AG04450 (cell line): ENCODE measurements around the gene LRRC2. TPM values are rescaled to one million over a fixed set of nuclear protein-coding genes. Genes with fewer than 3 reads are reported as not detected.
"Not testable (repeated sequence)": the region's sequence is repeated elsewhere in the genome, so short reads cannot be mapped to it uniquely, and the experiment has no call there.

ENCODE experiments used
- CTCF ChIA-PET: fragments of 300-600, 350-600 bp; formaldehyde crosslinking; extraction: SDS; loops from one replicate; lab custom pipeline; 2022; ENCODE audit warnings: antibody characterized with exemption, inconsistent platforms; lab: Charles Lee
- POLR2A ChIA-PET: fragments of 350-600 bp; formaldehyde crosslinking; extraction: SDS; loops from one replicate; lab custom pipeline; 2021; ENCODE audit warnings: antibody characterized with exemption, inconsistent platforms; lab: Yijun Ruan, JAX
- DNase-seq: peaks from one replicate; pipeline ENCODE4 v3.0.0-alpha.2; 2011; ENCODE audit warnings: low read depth, low spot score
- H3K27ac ChIP-seq: one replicate; pipeline ENCODE4 v1.5.1; 2012; ENCODE audit warnings: low read depth, low read length, control low read depth
- H3K27me3 ChIP-seq: one replicate; pipeline ENCODE4 v1.6.0; 2012; ENCODE audit warnings: low read length; ENCODE audit not compliant: control insufficient read depth, insufficient read depth
- H3K4me3 ChIP-seq: 2 replicates; pipeline ENCODE4 v1.5.1; 2011; ENCODE audit warnings: mild to moderate bottlenecking, low read depth, low read length, control low read depth
- H3K9me3 ChIP-seq: 2 replicates; pipeline ENCODE4 v1.5.1; 2012; ENCODE audit warnings: low read length; ENCODE audit not compliant: control insufficient read depth, insufficient read depth
- polyA plus RNA-seq: library from polyadenylated mRNA; depleted of rRNA; stranded (reverse); fragments of >200 nt; gene quantifications from 2 replicates; pipeline ENCODE4 v1.2.3, GENCODE V29; 2011
- TF ChIP-seq, protein P1 (sequence below): IDR thresholded peaks from 2 replicates; pipeline ENCODE4 v1.5.1; 2011; ENCODE audit warnings: low read depth, low read length, control low read depth, inconsistent platforms

Gene LRRC2
- polyA plus RNA-seq, 1 experiment = 4.2 TPM

DNA sequence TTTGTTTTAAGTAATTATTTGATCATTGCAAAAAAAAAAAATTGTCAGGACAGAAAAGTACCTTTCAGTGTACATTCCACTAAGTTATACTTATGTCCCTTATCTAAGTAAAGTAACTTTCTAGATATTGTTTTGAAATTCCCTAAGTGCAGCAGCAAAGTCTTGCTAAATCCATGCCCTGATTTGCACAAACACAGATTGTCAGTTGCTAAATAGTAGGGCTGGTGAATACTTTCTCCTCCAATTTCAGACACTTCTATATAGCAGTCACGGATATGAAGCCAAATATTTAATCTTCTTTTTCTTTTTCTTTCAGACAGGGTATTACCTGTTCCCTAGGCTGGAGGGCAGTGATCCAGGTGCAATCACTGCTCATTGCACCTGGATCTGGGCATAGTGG lies 12.9 kb downstream of the LRRC2 start:
- POLR2A ChIA-PET = no interaction called here
- no peak overlapping the region for H3K27ac ChIP-seq
- TF ChIP-seq, protein P1, sequence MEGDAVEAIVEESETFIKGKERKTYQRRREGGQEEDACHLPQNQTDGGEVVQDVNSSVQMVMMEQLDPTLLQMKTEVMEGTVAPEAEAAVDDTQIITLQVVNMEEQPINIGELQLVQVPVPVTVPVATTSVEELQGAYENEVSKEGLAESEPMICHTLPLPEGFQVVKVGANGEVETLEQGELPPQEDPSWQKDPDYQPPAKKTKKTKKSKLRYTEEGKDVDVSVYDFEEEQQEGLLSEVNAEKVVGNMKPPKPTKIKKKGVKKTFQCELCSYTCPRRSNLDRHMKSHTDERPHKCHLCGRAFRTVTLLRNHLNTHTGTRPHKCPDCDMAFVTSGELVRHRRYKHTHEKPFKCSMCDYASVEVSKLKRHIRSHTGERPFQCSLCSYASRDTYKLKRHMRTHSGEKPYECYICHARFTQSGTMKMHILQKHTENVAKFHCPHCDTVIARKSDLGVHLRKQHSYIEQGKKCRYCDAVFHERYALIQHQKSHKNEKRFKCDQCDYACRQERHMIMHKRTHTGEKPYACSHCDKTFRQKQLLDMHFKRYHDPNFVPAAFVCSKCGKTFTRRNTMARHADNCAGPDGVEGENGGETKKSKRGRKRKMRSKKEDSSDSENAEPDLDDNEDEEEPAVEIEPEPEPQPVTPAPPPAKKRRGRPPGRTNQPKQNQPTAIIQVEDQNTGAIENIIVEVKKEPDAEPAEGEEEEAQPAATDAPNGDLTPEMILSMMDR = no peak
- H3K9me3 ChIP-seq = peaks cover 3% of the 10 kb centered on the region; the same call in 1 of the 2 replicates
- H3K27me3 ChIP-seq = no peaks in the 10 kb centered on the region
- no peak overlapping the region for H3K4me3 ChIP-seq
- CTCF ChIA-PET = interaction anchor here (1.6 kb wide), 1 partner anchor 64 kb away, joined by 5 read pairs; no protein-coding TSS in a partner anchor
- no peak for DNase-seq

DNA sequence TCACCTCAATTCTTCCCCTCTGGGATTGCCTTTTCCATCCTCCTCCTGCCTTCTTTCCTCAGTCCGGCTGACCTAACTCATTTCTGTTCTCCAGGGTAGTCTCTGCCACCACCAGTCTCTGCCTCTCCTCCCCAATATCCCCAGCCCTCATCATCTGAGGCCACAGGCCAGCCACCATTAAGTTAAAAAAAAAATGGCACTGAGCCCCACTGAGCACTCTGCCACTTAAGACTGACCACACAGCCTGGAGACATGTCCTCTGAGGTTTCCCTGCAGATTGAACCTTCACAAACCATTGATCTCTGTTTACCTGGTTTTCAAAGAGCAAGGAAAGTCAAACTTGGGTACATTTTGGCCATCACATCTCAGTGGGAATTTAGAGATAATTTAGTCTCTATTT lies 13.6 kb downstream of the LRRC2 start:
- Histone ChIP-seq H3K27me3 (no peaks in the 10 kb centered on the region), H3K9me3 (peaks cover 3% of the 10 kb centered on the region; the same call in 1 of the 2 replicates), H3K4me3 (no peak overlapping the region), H3K27ac (no peak overlapping the region)
- POLR2A ChIA-PET = no interaction called here
- TF ChIP-seq, protein P1 = no peak
- CTCF ChIA-PET = interaction anchor here (1.6 kb wide), 1 partner anchor 64 kb away, joined by 5 read pairs; no protein-coding TSS in a partner anchor
- no peak for DNase-seq

DNA sequence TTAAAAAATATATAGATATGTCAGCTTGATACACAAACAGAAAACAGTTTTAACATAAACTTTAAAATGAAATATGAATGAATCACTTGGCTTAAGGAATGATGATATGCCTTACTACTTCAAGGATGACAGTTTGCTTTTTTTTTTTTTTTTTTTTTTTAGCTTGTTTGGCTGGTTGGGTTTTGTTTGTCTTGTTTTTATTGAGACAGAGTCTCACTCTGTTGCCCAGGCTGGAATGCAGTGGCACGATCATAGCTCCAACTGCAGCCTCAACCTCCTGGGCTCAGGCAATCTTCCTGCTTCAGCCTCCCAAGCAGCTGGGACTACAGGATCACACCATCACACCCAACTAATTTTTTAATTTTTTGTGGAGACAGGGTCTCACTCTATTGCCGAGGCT lies 14.5 kb downstream of the LRRC2 start:
- ChIA-PET POLR2A (no interaction called here), CTCF (interaction anchor here (0.7 to 1.1 kb wide), 3 partner anchors 48 to 78 kb away, joined by 3 to 7 read pairs (median 4); no protein-coding TSS in a partner anchor)
- H3K27ac ChIP-seq = no peak overlapping the region
- H3K4me3 ChIP-seq = no peak overlapping the region
- H3K27me3 ChIP-seq = peaks cover 2% of the 10 kb centered on the region
- no peak for DNase-seq
- peaks cover 3% of the 10 kb centered on the region; the same call in 1 of the 2 replicates for H3K9me3 ChIP-seq
- TF ChIP-seq, protein P1 = no peak

DNA sequence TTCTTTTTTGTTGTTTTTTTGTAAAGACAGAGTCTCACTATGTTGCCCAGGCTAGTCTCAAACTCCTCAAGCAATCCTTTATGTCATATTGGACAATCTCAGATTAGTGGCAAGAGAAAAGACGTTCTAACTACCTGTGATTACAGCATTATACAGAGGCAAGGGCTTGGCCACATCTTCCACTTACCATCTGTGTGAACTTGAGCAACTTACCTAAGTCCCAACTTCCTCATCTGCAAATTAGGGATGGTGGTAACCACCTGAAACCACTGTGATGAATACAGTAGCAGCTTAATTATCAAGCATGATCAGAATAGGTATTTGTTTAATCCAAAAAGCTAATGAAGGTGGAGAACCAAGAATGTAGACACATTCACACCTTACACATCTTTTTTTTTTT lies 16.1 kb downstream of the LRRC2 start:
- Histone ChIP-seq H3K27me3 (peaks cover 2% of the 10 kb centered on the region), H3K9me3 (no peaks in the 10 kb centered on the region), H3K27ac (no peak overlapping the region), H3K4me3 (no peak overlapping the region)
- ChIA-PET CTCF (interaction anchor here (1.2 kb wide), 1 partner anchor 100 kb away, joined by 5 read pairs; no protein-coding TSS in a partner anchor), POLR2A (no interaction called here)
- no peak for DNase-seq
- TF ChIP-seq, protein P1 = no peak

DNA sequence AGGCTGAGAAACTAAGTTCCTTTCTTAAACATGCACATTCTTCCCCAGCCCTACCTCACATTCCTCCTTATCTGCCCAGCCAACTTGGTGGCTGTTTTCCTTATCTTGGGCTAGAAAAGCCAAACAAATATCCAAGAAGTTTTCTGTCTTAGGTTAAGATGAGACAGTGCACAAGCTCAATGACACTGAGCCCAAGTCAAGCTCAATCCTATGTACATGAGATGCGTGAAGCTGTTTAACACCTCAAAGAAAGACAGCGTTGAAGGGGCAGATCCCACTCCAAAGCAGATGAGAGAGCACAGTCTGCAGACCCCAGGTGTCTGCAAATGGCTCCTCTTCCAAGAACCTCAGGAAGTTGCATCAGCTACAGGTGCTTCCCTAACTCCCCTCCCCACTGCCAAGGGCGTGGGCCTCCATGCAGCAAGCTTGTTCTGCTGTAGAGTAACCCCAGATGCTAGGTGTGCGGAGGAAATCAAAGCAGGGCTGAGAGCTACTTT lies 16.6 kb downstream of the LRRC2 start:
- H3K4me3 ChIP-seq = no peak overlapping the region
- peaks cover 2% of the 10 kb centered on the region for H3K27me3 ChIP-seq
- H3K27ac ChIP-seq = no peak overlapping the region
- TF ChIP-seq, protein P1 = no peak
- ChIA-PET POLR2A (no interaction called here), CTCF (interaction anchor here (0.5 to 1.2 kb wide), 3 partner anchors 61 to 893 kb away, joined by 3 to 5 read pairs (median 3); no protein-coding TSS in a partner anchor)
- H3K9me3 ChIP-seq = no peaks in the 10 kb centered on the region
- no peak for DNase-seq

DNA sequence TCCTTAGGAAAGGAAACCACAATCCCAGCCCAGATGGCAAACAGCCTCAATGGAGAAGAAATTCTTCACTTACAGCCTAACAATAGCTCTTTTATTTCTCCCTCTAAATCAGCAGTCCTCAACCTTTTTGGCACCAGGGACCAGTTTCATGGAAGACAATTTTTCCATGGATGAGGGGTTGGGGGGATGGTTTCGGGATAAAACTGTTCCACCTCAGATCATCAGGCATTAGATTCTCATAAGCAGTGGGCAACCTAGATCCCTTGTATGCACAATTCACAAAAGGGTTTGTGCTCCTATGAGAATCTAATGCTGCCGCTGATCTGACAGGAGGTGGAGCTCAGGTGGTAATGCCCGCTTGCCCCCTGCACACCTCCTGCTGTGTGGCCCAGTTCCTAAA lies 17.5 kb downstream of the LRRC2 start:
- H3K27ac ChIP-seq, POLR2A ChIA-PET, H3K27me3 ChIP-seq, H3K4me3 ChIP-seq, H3K9me3 ChIP-seq, CTCF ChIA-PET, DNase-seq: not testable (repeated sequence)
